ENCODE data around the gene SPTBN4.

Gene SPTBN4

GRCh38 chr19:40502647-40503319 is 36.0 kb downstream of the SPTBN4 start:
- Histone ChIP-seq H3K4me1 (ENCODE audit: control insufficient read depth, insufficient read depth, low read length, poor library complexity, severe bottlenecking) (no peaks in the 10 kb centered on the region), H3K9me3 (ENCODE audit: control insufficient read depth, low read length) (no peaks in the 10 kb centered on the region), H3K36me3 (ENCODE audit: control insufficient read depth, insufficient read depth, low read length) (no peaks in the 10 kb centered on the region), H3K27me3 (replicated peaks; ENCODE audit: control insufficient read depth, insufficient read depth, low read length, poor library complexity, severe bottlenecking) (no peaks in the 10 kb centered on the region), H3K4me3 (ENCODE audit: insufficient read depth, low read depth, low read length, poor library complexity, severe bottlenecking) (no peak overlapping the region), H3K27ac (ENCODE audit: insufficient read depth, low read length, poor library complexity, severe bottlenecking) (no peak overlapping the region)
- DNase-seq = no peak

- Histone ChIP-seq H3K4me1 (ENCODE audit: control insufficient read depth, insufficient read depth, low read length, poor library complexity, severe bottlenecking) (no peaks in the 10 kb centered on the region), H3K4me3 (ENCODE audit: insufficient read depth, low read depth, low read length, poor library complexity, severe bottlenecking) (no peak overlapping the region), H3K27ac (ENCODE audit: insufficient read depth, low read length, poor library complexity, severe bottlenecking) (no peak overlapping the region), H3K9me3 (ENCODE audit: control insufficient read depth, low read length) (no peaks in the 10 kb centered on the region), H3K27me3 (replicated peaks; ENCODE audit: control insufficient read depth, insufficient read depth, low read length, poor library complexity, severe bottlenecking) (no peaks in the 10 kb centered on the region), H3K36me3 (ENCODE audit: control insufficient read depth, insufficient read depth, low read length) (no peaks in the 10 kb centered on the region)
- no peak for DNase-seq
These were observed 36.5 kb downstream of the SPTBN4 start for GRCh38 chr19:40503320-40503695.

- no peaks in the 10 kb centered on the region for H3K27me3 ChIP-seq (replicated peaks; ENCODE audit: control insufficient read depth, insufficient read depth, low read length, poor library complexity, severe bottlenecking)
These were observed 39.3 kb downstream of the SPTBN4 start for GRCh38 chr19:40506099-40506498.

GRCh38 chr19:40507892-40508291 is 41.1 kb downstream of the SPTBN4 start:
- DNase-seq = no peak
- H3K27me3 ChIP-seq (replicated peaks; ENCODE audit: control insufficient read depth, insufficient read depth, low read length, poor library complexity, severe bottlenecking) = no peaks in the 10 kb centered on the region

More at GRCh38 chr19:40506099-40506498, 39.3 kb downstream of the SPTBN4 start:
- Histone ChIP-seq H3K4me1 (ENCODE audit: control insufficient read depth, insufficient read depth, low read length, poor library complexity, severe bottlenecking) (no peaks in the 10 kb centered on the region), H3K9me3 (ENCODE audit: control insufficient read depth, low read length) (no peaks in the 10 kb centered on the region), H3K36me3 (ENCODE audit: control insufficient read depth, insufficient read depth, low read length) (no peaks in the 10 kb centered on the region), H3K4me3 (ENCODE audit: insufficient read depth, low read depth, low read length, poor library complexity, severe bottlenecking) (no peak overlapping the region), H3K27ac (ENCODE audit: insufficient read depth, low read length, poor library complexity, severe bottlenecking) (no peak overlapping the region)
- no peak for DNase-seq

GRCh38 chr19:40508739-40509260 is 42.0 kb downstream of the SPTBN4 start:
- no peaks in the 10 kb centered on the region for H3K9me3 ChIP-seq (ENCODE audit: control insufficient read depth, low read length)
- H3K4me1 ChIP-seq (ENCODE audit: control insufficient read depth, insufficient read depth, low read length, poor library complexity, severe bottlenecking) = peaks cover 5% of the 10 kb centered on the region
- no peak overlapping the region for H3K27ac ChIP-seq (ENCODE audit: insufficient read depth, low read length, poor library complexity, severe bottlenecking)
- H3K36me3 ChIP-seq (ENCODE audit: control insufficient read depth, insufficient read depth, low read length) = no peaks in the 10 kb centered on the region
- H3K4me3 ChIP-seq (ENCODE audit: insufficient read depth, low read depth, low read length, poor library complexity, severe bottlenecking) = no peak overlapping the region
- DNase-seq = no peak
- H3K27me3 ChIP-seq (replicated peaks; ENCODE audit: control insufficient read depth, insufficient read depth, low read length, poor library complexity, severe bottlenecking) = peaks cover 3% of the 10 kb centered on the region

More at GRCh38 chr19:40507892-40508291, 41.1 kb downstream of the SPTBN4 start:
- Histone ChIP-seq H3K9me3 (ENCODE audit: control insufficient read depth, low read length) (no peaks in the 10 kb centered on the region), H3K36me3 (ENCODE audit: control insufficient read depth, insufficient read depth, low read length) (no peaks in the 10 kb centered on the region), H3K27ac (ENCODE audit: insufficient read depth, low read length, poor library complexity, severe bottlenecking) (no peak overlapping the region), H3K4me1 (ENCODE audit: control insufficient read depth, insufficient read depth, low read length, poor library complexity, severe bottlenecking) (peaks cover 5% of the 10 kb centered on the region), H3K4me3 (ENCODE audit: insufficient read depth, low read depth, low read length, poor library complexity, severe bottlenecking) (no peak overlapping the region)

GRCh38 chr19:40510526-40511115 is 43.8 kb downstream of the SPTBN4 start:
- Histone ChIP-seq H3K27ac (ENCODE audit: insufficient read depth, low read length, poor library complexity, severe bottlenecking) (no peak overlapping the region), H3K36me3 (ENCODE audit: control insufficient read depth, insufficient read depth, low read length) (no peaks in the 10 kb centered on the region), H3K4me3 (ENCODE audit: insufficient read depth, low read depth, low read length, poor library complexity, severe bottlenecking) (no peak overlapping the region), H3K4me1 (ENCODE audit: control insufficient read depth, insufficient read depth, low read length, poor library complexity, severe bottlenecking) (peaks cover 5% of the 10 kb centered on the region), H3K9me3 (ENCODE audit: control insufficient read depth, low read length) (no peaks in the 10 kb centered on the region), H3K27me3 (replicated peaks; ENCODE audit: control insufficient read depth, insufficient read depth, low read length, poor library complexity, severe bottlenecking) (peaks cover 5% of the 10 kb centered on the region)
- no peak for DNase-seq

- Histone ChIP-seq H3K27ac (ENCODE audit: insufficient read depth, low read length, poor library complexity, severe bottlenecking) (no peak overlapping the region), H3K4me3 (ENCODE audit: insufficient read depth, low read depth, low read length, poor library complexity, severe bottlenecking) (no peak overlapping the region), H3K9me3 (ENCODE audit: control insufficient read depth, low read length) (no peaks in the 10 kb centered on the region), H3K4me1 (ENCODE audit: control insufficient read depth, insufficient read depth, low read length, poor library complexity, severe bottlenecking) (peaks cover 5% of the 10 kb centered on the region), H3K27me3 (replicated peaks; ENCODE audit: control insufficient read depth, insufficient read depth, low read length, poor library complexity, severe bottlenecking) (peaks cover 5% of the 10 kb centered on the region), H3K36me3 (ENCODE audit: control insufficient read depth, insufficient read depth, low read length) (no peaks in the 10 kb centered on the region)
- no peak for DNase-seq
These were observed 44.7 kb downstream of the SPTBN4 start for GRCh38 chr19:40511487-40511886.

GRCh38 chr19:40512110-40512472 is 45.3 kb downstream of the SPTBN4 start:
- Histone ChIP-seq H3K27ac (ENCODE audit: insufficient read depth, low read length, poor library complexity, severe bottlenecking) (no peak overlapping the region), H3K4me1 (ENCODE audit: control insufficient read depth, insufficient read depth, low read length, poor library complexity, severe bottlenecking) (peaks cover 5% of the 10 kb centered on the region), H3K9me3 (ENCODE audit: control insufficient read depth, low read length) (no peaks in the 10 kb centered on the region), H3K36me3 (ENCODE audit: control insufficient read depth, insufficient read depth, low read length) (no peaks in the 10 kb centered on the region), H3K4me3 (ENCODE audit: insufficient read depth, low read depth, low read length, poor library complexity, severe bottlenecking) (no peak overlapping the region), H3K27me3 (replicated peaks; ENCODE audit: control insufficient read depth, insufficient read depth, low read length, poor library complexity, severe bottlenecking) (peaks cover 5% of the 10 kb centered on the region)
- no peak for DNase-seq

GRCh38 chr19:40512473-40513344 is 45.9 kb downstream of the SPTBN4 start:
- Histone ChIP-seq H3K36me3 (ENCODE audit: control insufficient read depth, insufficient read depth, low read length) (no peaks in the 10 kb centered on the region), H3K9me3 (ENCODE audit: control insufficient read depth, low read length) (no peaks in the 10 kb centered on the region), H3K4me3 (ENCODE audit: insufficient read depth, low read depth, low read length, poor library complexity, severe bottlenecking) (no peak overlapping the region), H3K27me3 (replicated peaks; ENCODE audit: control insufficient read depth, insufficient read depth, low read length, poor library complexity, severe bottlenecking) (peaks cover 5% of the 10 kb centered on the region), H3K27ac (ENCODE audit: insufficient read depth, low read length, poor library complexity, severe bottlenecking) (no peak overlapping the region), H3K4me1 (ENCODE audit: control insufficient read depth, insufficient read depth, low read length, poor library complexity, severe bottlenecking) (peaks cover 5% of the 10 kb centered on the region)
- no peak for DNase-seq

- Histone ChIP-seq H3K9me3 (ENCODE audit: control insufficient read depth, low read length) (no peaks in the 10 kb centered on the region), H3K27me3 (replicated peaks; ENCODE audit: control insufficient read depth, insufficient read depth, low read length, poor library complexity, severe bottlenecking) (peaks cover 5% of the 10 kb centered on the region), H3K4me1 (ENCODE audit: control insufficient read depth, insufficient read depth, low read length, poor library complexity, severe bottlenecking) (peaks cover 5% of the 10 kb centered on the region), H3K36me3 (ENCODE audit: control insufficient read depth, insufficient read depth, low read length) (no peaks in the 10 kb centered on the region), H3K27ac (ENCODE audit: insufficient read depth, low read length, poor library complexity, severe bottlenecking) (no peak overlapping the region), H3K4me3 (ENCODE audit: insufficient read depth, low read depth, low read length, poor library complexity, severe bottlenecking) (no peak overlapping the region)
- DNase-seq = no peak
These were observed 46.5 kb downstream of the SPTBN4 start for GRCh38 chr19:40513345-40513678.

All from effector memory CD4-positive, alpha-beta T cell (primary cell).